AG04450 (cell line): Measurements from ENCODE around the gene GPR161. TPM values are rescaled to one million over a fixed set of nuclear protein-coding genes. Genes with fewer than 3 reads are reported as not detected.

ENCODE experiments used
- CTCF ChIA-PET: fragments of 300-600, 350-600 bp; formaldehyde crosslinking; extraction: SDS; loops from one replicate; lab custom pipeline; 2022; ENCODE audit warnings: antibody characterized with exemption, inconsistent platforms; lab: Charles Lee
- POLR2A ChIA-PET: fragments of 350-600 bp; formaldehyde crosslinking; extraction: SDS; loops from one replicate; lab custom pipeline; 2021; ENCODE audit warnings: antibody characterized with exemption, inconsistent platforms; lab: Yijun Ruan, JAX
- DNase-seq: peaks from one replicate; pipeline ENCODE4 v3.0.0-alpha.2; 2011; ENCODE audit warnings: low read depth, low spot score
- H3K27ac ChIP-seq: one replicate; pipeline ENCODE4 v1.5.1; 2012; ENCODE audit warnings: low read depth, low read length, control low read depth
- H3K27me3 ChIP-seq: one replicate; pipeline ENCODE4 v1.6.0; 2012; ENCODE audit warnings: low read length; ENCODE audit not compliant: control insufficient read depth, insufficient read depth
- H3K4me3 ChIP-seq: 2 replicates; pipeline ENCODE4 v1.5.1; 2011; ENCODE audit warnings: mild to moderate bottlenecking, low read depth, low read length, control low read depth
- H3K9me3 ChIP-seq: 2 replicates; pipeline ENCODE4 v1.5.1; 2012; ENCODE audit warnings: low read length; ENCODE audit not compliant: control insufficient read depth, insufficient read depth
- polyA plus RNA-seq: library from polyadenylated mRNA; depleted of rRNA; stranded (reverse); fragments of >200 nt; gene quantifications from 2 replicates; pipeline ENCODE4 v1.2.3, GENCODE V29; 2011
- TF ChIP-seq, protein P1 (sequence below): IDR thresholded peaks from 2 replicates; pipeline ENCODE4 v1.5.1; 2011; ENCODE audit warnings: low read depth, low read length, control low read depth, inconsistent platforms

GPR161 gene
- polyA plus RNA-seq, 1 experiment = 14.1 TPM

- Histone ChIP-seq H3K27me3 (no peaks in the 10 kb centered on the region), H3K27ac (peak overlapping the region; percentile 85), H3K4me3 (peak overlapping the region; percentile 80), H3K9me3 (peaks cover 3% of the 10 kb centered on the region; the same call in 1 of the 2 replicates)
- no peak for DNase-seq
- ChIA-PET CTCF (interaction anchor here (1.4 to 1.8 kb wide), 3 partner anchors 9 to 55 kb away, joined by 5 to 9 read pairs (median 6); no protein-coding TSS in a partner anchor), POLR2A (no interaction called here)
- TF ChIP-seq, protein P1, sequence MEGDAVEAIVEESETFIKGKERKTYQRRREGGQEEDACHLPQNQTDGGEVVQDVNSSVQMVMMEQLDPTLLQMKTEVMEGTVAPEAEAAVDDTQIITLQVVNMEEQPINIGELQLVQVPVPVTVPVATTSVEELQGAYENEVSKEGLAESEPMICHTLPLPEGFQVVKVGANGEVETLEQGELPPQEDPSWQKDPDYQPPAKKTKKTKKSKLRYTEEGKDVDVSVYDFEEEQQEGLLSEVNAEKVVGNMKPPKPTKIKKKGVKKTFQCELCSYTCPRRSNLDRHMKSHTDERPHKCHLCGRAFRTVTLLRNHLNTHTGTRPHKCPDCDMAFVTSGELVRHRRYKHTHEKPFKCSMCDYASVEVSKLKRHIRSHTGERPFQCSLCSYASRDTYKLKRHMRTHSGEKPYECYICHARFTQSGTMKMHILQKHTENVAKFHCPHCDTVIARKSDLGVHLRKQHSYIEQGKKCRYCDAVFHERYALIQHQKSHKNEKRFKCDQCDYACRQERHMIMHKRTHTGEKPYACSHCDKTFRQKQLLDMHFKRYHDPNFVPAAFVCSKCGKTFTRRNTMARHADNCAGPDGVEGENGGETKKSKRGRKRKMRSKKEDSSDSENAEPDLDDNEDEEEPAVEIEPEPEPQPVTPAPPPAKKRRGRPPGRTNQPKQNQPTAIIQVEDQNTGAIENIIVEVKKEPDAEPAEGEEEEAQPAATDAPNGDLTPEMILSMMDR = no peak
Observed at GRCh38 chr1:168137515-168137821, 738 bp upstream of the GPR161 start.

DNA sequence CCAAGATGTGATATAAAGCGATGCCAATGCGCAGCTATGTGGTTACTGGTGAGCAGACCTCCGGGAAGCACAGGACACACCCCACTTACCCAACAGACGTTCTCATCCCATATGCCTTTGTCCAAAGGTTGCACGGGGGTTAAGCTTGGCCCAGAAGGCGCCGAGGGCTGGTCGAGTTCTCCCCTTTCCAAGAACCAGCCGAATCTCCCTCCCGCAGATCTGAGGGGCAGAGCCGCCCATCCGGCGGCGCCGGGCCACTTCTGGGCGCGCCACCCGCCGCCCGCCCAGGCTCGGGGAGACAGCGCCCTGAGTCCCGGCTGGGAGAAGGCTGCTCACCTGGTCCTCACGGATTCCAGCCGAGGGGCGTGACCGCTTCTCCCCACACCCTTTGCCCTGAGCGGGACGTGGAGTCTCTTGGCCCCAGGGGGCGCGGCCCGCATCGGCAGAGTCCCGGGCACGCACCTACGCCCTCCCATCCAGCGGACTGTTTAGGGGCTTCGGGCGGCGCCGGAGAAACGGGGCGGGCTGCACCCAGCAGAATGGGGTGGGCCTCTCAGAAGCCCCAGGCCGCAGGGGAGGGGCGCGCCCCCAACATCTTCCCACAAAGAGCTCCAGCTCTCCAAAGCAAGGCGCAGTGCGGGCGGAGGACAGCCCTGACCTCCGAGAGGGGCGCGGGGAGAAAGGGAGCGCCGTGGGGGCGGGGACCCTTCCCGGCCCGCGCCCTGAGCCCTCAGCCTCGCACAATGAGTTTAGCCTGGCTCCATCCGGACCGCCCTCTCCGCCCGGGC, 615 bp downstream of the GPR161 start:
- Histone ChIP-seq H3K27me3 (no peaks in the 10 kb centered on the region), H3K4me3 (peak overlapping the region; percentile 80), H3K9me3 (peaks cover 3% of the 10 kb centered on the region; the same call in 1 of the 2 replicates), H3K27ac (peak overlapping the region; percentile 21)
- DNase-seq = no peak
- ChIA-PET CTCF (interaction anchor here (0.6 to 2.9 kb wide), 2 partner anchors 9 to 10 kb away, joined by 3 to 18 read pairs; no protein-coding TSS in a partner anchor), POLR2A (interaction anchor here (1.3 kb wide), 1 partner anchor 53 kb away, joined by 6 read pairs; no protein-coding TSS in a partner anchor)
- TF ChIP-seq, protein P1 = no peak

GRCh38 chr1:168135116-168135920, 1.4 kb downstream of the GPR161 start:
- TF ChIP-seq, protein P1 = no peak
- Histone ChIP-seq H3K27me3 (no peaks in the 10 kb centered on the region), H3K4me3 (peak overlapping the region; percentile 80), H3K27ac (peak overlapping the region; percentile 21), H3K9me3 (peaks cover 3% of the 10 kb centered on the region; the same call in 1 of the 2 replicates)
- ChIA-PET POLR2A (interaction anchor here (1.3 kb wide), 1 partner anchor 53 kb away, joined by 6 read pairs; no protein-coding TSS in a partner anchor), CTCF (interaction anchor here (1.1 to 2.9 kb wide), 2 partner anchors 10 to 53 kb away, joined by 5 to 18 read pairs; no protein-coding TSS in a partner anchor)
- DNase-seq = no peak

- TF ChIP-seq, protein P1 = no peak
- Histone ChIP-seq H3K4me3 (no peak overlapping the region), H3K9me3 (peaks cover 3% of the 10 kb centered on the region; the same call in 1 of the 2 replicates), H3K27ac (no peak overlapping the region), H3K27me3 (no peaks in the 10 kb centered on the region)
- CTCF ChIA-PET = interaction anchor here (1.1 to 2.9 kb wide), 2 partner anchors 11 to 52 kb away, joined by 5 to 18 read pairs; no protein-coding TSS in a partner anchor
- POLR2A ChIA-PET = no interaction called here
- no peak for DNase-seq
Observed at GRCh38 chr1:168134642-168135041, 2.1 kb downstream of the GPR161 start.
